ENCODE measurements around the gene PYCR2.
"Not testable (repeated sequence)": the region's sequence is repeated elsewhere in the genome, so short reads cannot be mapped to it uniquely, and the experiment has no call there.

The PYCR2 gene

DNA sequence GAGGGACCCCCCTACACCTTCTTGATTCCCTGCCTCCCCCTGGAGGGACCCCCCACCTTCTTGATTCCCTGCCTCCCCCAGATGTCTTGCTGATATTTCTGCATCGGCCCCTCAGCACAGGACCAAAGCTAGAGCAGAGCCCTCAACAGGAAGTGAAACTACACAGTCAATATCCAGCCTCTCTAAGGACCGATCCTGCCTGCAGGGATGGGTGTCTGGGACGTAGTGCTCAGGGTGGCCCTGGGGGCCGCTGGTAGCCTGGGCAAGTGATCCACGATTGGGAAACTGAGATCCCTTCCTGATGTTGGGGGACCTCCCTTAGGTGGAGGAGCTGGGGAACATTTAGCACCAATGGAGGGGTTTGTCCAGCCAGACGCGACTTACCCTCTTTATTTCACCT lies 20.9 kb upstream of the PYCR2 start:
- intact Hi-C loops (cut with DNase I), result no loop called here
- DNase-seq, result no peak

DNA sequence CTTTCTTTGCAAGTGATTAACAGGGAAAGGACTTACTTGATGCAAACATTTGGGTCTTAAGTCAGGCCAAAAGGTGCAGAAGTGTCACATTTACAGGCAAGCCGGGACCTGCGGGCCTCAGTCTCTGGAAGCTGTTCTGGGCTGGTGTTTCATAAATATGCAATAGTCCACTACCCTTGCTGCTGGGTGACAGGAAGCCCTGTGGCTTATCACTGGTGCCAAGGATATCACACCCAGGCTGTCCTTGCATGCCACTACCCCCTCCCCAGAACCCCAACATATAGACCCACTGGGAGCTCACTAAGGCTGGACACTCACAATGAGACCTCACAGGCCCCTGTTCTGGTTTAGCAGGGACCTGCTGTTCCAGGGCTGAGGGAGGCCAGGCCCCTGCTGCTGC lies 20.3 kb upstream of the PYCR2 start:
- DNase-seq, result no peak
- intact Hi-C loops (cut with DNase I), result no loop called here

DNA sequence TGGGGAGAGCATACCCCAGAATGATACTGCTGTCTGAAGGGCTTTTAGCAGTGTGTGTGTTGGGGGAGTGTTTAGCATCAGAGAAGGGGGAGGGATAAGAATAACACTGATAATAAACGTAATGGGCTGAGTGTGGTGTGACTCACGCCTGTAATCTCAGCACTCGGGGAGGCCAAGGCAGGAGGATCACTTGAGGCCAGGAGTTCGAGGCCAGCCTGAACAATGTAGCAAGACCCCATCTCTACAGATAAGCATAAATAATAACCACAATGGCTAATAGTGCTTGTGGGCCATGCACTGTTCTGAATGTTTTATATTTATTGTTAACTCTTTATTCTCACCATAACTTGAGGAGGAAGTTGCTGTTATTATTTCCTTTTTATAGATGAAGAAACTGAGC lies 19.5 kb upstream of the PYCR2 start:
- no peak for DNase-seq
- intact Hi-C loops (cut with DNase I), result no loop called here

DNA sequence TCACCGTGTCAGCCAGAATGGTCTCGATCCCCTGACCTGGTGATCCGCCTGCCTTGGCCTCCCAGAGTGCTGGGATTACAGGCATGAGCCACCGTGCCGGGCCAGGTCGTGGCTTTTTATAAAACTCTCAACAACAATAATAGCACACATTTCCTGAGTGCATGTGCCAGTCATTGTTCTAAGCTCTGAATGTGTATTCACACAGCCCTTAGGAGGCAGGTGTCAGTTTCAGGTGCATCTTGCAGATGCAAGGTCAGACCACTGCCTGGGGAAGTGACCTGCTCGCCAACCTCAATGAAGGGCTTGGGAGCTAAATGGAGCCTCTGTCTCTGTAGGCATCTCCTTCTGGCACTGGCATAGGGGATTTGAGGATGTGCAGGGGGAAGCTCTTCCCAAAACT lies 18.5 kb upstream of the PYCR2 start:
- intact Hi-C loops (cut with DNase I), result no loop called here

DNA sequence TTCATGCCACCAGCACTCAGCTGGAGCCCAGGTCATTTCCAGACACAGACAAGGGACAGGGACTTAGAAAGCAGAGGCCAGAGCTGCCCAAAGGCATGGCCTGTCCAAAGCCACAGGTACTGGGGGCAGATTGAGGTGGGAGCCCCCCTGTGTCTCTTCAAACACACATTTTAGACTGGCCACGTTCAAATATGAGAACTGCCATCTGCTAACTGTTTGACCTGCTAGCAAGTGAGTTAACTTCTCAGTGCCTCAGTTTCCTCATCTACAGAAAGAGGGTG lies 17.8 kb upstream of the PYCR2 start:
- no peak for DNase-seq
- intact Hi-C loops (cut with DNase I), result no loop called here

More for the DNA sequence above, 18.5 kb upstream of the PYCR2 start:
- no peak for DNase-seq

DNA sequence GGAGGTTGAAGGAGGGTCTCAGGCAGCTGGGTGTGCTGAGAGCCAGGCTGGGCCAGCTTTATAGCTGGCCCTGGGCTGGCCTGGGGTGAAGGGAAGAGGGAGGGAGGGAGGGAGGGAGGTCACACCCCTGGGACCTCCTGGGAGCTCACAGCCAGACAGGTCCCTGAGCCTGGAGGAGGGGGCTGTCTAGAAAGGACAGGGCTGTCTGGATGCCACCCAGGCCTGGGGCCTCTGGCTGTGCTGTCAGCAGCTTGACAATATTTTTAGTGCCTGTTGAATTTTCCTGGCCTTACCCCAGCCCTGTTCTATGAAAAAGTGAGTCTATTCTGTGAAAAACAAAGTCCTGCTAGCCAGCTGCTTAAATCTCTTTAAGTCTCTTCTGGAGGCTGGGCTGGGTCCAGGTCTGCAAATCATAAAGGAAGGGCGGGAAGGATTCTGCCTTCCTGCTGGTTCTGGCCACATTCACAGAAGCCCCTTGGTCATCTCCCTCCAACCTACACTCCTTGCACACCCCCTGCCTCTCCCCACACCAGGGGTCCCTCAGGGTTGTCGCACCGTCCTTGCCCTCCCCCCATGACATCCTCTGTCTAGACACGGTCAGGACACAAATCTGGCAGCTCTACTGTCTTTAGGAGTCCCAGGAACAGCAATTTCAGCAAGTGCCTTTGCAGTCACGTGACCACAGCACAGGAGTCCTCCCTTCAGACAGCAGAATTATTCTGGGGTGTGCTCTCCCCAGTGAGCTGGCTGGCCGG lies 17.3 kb upstream of the PYCR2 start, which contains the start of gene LEFTY2:
Gene LEFTY2 (minus strand): TSS at position 34 of the 755 bp plus-strand sequence. CDS start 80 bp downstream, outside the sequence.
- DNase-seq, result no peak
- intact Hi-C loops (cut with DNase I), result no loop called here

DNA sequence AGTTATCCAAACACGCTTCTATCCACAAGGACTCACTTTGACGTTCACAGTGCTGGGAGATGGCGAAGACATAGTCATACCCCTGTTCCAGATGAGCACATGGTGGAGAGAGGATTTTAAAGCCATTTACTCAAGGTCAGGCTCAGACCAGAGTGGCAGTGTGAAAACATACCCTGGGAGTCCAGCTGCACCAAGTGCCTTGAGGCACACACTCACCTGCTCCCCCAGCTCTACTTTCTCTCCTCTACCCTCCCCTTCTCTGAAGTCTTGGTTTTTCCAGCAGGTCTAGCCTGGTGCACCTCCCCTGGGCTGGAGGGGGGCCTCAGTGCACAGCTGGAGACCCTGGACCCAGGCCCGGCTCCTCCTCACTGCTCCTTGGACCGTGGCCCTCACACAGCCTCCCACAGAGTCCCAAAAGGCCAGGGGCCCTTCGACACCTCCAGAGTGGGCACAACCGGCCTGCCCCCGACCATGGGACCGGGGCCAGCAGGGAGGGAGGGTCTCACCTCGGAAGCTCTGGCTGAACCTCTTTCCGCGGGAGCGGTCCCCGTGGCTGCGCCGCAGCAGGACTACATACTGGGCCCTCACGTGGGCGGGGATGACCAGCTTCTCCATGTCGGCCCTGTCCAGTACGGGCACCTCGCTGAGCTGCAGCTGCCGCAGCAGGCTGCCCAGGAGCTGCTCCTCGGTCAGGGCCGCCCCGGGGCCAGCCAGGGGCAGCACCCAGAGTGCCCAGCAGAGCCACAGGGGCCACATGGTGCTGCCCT lies 16.5 kb upstream of the PYCR2 start:
- DNase-seq, result no peak
- intact Hi-C loops (cut with DNase I), result no loop called here

DNA sequence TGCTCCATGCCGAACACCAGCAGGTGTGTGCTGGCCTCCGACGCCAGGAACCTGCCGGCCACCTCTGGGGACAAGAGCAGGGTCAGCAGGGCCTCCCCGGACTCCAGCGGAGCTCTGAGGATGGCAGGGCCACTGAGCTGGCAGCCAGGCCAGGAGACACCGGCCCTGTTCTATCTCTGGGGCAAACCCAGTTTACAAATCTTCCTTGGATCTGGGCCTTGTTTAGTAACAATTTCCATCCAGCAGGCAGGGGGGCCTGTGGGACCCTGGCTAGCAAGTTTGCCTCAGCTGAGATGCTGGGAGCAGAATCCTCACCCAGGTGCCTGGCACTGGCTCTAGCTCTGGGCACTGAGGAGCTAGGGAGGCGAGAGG lies 15.9 kb upstream of the PYCR2 start:
- DNase-seq; intact Hi-C loops (cut with DNase I): not testable (repeated sequence)

DNA sequence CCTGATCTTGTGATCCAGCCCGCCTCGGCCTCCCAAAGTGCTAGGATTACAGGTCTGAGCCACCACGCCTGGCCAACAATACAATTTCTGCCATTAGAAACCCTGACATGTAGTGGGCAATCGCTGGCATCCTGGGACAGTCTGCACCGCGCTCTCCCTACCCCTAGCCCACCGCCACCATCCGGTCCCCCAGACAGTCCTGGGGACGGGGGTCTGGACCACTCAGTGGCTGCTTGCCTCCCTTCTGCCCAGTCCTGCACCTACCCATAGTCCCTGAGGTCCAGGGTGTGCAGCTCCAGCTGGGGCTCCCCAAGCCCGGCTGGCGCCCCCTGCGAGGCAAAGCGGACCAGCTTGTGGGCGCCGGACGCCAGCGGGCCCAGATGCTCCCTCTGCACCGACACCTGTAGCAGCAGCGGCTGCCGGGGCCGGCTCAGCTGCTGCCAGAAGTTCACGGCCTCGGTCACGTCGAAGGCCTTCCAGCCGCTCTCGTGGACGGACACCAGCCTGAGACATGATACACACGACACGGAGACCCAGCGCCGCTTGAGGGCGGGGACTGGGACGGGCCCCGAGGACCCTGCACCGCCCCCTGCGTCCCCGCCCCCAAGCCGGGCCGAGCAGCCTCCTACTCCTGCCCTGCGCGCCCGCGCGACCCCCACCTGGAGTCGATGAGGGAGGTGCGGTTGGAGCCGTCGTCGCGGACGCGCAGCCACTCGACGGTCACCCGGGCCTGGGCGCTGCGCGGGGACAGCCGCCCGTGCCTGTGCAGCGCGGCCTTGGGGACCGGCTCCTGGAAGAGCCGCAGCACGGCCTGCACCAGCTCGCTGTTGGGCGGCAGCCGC lies 15.3 kb upstream of the PYCR2 start:
- intact Hi-C loops (cut with DNase I); DNase-seq: not testable (repeated sequence)

DNA sequence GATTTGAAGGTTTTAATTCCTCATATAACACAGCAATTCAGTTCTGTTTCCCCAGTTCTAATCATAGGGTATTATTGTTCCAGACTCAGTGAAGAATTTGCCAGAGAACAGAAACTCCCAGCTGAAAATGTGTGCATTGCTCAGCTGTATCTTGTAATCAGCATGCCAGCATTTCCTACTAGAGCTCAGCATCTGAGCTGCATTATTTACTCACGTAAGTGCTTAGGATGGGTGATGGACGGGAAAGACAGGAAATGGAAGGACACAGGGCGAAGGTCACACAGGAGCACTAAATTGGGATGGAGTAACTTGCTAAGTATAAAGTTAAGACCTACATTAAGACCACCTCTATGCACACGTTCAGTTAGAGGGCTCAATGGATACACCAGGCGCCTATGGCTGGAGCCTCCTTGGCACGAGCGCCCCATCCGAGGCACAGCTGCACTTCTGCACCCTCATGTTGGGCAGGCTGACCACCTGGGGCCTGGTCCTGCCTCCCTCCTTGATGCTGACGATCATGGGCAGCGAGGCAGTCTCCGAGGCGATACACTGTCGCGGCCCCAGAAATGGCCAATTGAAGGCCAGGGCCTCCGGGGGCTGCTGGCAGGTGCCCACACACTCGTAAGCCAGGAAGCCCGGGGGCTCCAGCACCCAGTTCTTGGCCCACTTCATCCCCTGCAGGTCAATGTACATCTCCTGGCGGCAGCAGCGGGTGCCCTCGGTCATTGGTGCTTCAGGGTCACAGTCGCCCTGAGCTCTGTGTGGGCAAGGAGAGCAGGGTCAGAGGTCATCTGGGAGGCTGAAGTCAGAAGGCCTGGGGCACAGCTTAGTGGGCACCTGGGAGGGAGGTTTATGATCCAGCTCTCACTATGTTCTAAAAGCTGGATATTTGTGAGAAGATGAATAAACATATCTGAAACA lies 13.3 kb upstream of the PYCR2 start:
- intact Hi-C loops (cut with DNase I), result no loop called here
- no peak for DNase-seq

DNA sequence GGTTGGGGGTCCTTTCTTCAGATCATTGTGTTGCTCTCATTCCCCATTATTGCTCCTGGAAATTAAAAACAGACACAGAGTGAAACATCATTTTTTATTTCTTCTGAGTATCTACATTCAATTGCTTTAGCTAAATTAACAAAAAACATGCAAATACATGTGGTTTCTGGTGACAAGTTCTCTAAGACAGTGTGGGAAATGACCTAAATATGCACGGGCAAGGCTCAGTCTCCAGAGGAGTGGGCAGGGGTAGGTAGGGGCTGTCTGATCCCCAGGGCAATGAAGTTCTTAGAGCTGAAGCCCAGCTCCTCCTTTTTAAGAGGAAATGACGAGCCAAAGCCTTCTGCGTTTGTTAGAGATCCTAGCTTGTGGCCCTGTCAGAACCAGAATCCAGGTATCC lies 12.5 kb upstream of the PYCR2 start:
- DNase-seq, result no peak
- intact Hi-C loops (cut with DNase I), result no loop called here

DNA sequence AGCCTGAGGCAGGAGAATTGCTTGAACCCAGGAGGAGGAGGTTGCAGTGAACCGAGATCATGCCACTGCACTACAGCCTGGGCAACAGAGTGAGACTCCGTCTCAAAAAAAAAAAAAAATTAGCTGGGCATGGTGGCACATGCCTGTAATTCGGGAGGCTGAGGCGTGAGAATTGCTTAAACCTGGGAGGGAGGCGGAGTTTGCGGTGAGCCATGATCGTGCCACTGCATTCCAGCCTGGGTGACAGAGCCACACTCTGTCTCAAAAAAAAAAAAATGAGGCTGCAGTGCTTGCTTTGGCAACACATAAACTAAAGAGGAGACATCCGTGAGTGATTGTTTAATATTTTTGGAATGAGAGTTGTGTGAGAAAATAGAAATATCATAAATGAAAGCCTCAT lies 12.0 kb upstream of the PYCR2 start:
- DNase-seq; intact Hi-C loops (cut with DNase I): not testable (repeated sequence)

DNA sequence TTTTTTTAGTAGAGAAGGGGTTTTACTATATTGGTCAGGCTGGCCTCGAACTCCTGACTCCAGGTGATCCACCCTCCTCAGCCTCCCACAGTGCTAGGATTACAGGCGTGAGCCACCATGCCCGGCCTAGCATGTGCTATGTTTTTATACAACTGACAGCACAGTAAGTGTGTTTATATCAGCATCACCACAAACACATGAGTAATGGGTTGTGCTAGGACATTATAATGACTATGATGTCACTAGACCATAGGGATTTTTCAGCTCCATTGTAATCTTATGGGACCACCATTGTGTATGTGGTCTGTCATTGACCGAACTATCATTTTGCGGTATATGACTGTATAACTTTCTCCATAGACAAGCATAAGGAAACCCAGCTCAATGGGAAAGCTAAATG lies 10.7 kb upstream of the PYCR2 start:
- intact Hi-C loops (cut with DNase I), result no loop called here
- no peak for DNase-seq

DNA sequence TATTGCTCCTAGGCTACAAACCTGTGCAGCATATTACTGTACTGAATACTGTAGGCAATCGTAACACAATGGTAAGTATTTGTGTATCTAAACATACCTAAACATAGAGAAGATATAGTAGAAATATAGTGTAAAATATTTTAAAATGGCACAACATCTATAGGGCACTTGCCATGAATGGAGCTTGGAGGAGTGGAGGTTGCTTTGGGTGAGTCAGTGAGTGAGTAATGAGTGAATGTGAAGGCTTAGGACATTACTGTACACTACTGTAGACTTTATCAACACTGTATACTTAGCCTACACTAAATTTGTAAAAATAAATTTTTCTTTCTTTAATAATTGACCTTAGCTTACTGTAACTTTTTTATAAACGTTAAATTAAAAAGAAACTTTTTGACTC lies 9.0 kb upstream of the PYCR2 start:
- no peak for DNase-seq
- intact Hi-C loops (cut with DNase I), result no loop called here

DNA sequence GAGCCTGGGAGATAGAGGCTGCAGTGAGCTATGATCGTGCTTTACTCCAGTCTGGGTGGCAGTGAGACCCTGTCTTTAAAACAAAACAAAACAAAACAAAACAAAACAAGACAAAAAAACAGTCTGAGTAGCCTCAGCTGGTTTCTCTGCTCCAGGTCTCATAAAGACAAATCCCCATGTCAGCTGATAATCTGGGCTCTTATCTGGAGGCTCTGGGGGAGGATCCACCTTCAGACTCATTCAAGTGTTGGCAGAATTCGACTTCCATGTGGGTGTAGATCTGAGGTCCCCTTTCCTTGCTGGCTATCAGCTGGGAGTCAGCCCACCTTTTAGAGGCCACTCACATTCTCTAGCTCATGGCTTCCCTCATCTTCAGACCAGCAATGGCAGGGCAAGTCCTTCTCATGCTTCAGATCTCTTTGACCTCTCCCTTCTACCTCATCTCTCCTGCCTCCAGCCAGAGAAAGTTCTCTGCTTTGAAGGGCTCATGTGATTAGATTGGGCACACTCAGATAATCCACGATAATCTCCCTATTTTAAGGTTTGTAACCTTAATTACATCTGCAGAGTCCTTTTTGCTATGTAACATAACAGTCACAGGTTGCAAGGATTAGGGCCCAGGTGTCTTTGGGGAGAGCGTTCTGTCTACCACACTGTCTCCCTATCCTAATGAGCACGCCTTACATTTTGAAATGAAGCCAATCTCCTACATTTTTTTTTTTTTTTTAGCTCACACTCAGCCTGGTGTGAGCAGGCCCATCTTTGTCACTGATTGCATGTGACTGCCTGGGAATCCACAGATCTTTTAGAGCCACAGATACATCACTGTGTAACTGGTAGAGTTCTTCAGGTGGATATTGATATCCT lies 7.5 kb upstream of the PYCR2 start:
- DNase-seq, result no peak
- intact Hi-C loops (cut with DNase I), result no loop called here

DNA sequence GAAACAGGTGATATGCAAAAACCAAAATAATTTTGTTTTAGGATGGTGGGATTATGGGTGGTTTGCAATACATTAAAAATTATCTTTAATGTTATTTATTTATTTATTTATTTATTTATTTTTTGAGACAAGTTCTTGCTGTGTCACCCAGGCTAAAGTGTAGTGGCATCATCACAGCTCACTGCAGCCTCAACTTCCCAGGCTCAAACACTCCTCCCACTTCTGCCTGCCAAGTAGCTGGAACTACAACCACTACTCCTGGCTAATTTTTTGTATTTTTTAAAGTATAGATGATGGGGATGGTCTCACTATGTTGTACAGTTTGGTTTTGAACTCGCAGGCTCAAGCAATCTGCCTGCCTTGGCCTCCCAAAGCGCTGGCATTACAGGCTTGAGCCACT lies 6.5 kb upstream of the PYCR2 start:
- intact Hi-C loops (cut with DNase I), result no loop called here
- DNase-seq, result no peak

DNA sequence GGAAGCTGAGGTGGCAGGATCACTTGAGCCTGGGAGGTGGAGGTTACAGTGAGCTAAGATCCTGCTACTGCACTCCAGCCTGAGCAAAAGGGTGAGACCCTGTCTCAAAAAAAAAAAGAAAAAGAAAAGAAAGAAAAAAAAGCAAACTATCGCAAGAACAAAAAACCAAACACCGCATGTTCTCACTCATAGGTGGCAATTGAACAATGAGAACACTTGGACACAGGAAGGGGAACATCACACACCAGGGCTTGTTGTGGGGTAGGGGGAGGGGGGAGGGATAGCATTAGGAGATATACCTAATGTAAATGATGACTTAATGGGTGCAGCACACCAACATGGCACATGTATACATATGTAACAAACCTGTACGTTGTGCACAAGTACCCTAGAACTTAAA lies 5.4 kb upstream of the PYCR2 start:
- DNase-seq; intact Hi-C loops (cut with DNase I): not testable (repeated sequence)

Data from head of caudate nucleus (tissue), 42 donors.